Hematopoietic multipotent progenitor cell treated with erythropoietin and hydrocortisone succinate and interleukin-3 and kit ligand, for 6 days (in vitro differentiated cells): ENCODE data around the gene KLF16.

ENCODE experiments used
- DNase-seq: peaks from one replicate; pipeline ENCODE4 v3.0.0-alpha.2; 2015

KLF16 gene

DNA sequence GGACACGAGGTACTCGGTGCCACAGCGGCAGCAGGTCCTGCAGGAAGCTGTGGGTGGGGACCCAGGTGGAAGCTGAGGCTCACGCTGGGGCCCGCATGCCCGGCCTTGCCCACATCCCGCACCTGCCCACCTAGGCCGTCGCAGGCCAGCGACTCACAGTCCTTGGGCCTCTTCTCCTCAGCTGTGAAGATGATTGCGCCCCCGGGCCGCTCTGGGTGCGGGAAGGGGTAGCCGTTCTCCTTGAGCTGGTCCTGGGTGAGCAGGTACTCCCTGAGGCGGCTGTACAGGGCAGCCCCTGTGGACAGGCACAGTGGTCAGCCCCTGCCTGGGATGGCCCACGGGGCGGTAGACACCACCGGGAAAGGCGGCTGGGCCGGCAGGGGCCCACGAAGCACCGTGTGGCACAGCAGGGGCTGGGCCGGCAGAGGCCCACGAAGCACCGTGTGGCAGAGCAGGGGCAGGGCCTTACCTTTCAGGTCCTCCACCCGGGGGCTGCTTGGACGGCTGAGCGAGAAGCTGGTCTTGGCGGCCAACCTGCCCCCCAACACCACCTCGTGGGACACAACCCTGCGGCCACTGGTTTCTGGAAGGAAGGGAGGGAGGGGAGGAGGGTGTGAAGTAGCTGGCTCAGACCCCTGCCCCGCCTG lies 44.7 kb downstream of the KLF16 start:
- no peak for DNase-seq

DNA sequence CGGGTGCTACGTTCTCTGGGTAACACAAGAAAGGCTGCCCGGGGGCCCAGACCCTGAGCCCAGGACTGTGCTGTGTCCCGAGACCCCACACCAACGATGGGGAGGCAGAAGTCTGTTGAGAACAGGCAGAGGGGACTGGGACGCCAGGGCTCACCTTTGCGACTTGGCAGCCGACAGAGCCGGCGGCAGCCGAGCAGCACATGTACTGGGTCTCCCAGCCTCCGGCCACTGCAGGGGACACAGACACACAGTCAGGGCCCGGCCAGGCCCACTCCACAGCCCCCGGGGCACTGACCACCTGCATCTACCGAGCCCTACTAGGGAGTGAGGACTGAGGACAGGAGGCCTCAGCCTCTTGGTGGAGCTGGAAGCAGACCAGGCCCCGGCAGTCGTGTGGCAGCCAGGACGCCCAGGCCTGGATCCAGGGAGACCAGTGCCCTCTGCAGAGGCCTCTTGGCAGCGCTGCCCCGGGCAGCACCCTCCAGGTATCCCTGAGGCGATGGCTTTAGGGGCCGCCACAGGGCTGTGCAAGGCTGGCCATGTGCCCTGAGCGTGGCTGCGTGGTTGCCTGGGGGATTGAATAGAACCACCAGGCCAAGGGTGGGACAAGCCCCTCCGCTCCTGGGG lies 45.7 kb downstream of the KLF16 start:
- DNase-seq: no peak

GRCh38 chr19:1816530-1817298 lies 46.7 kb downstream of the KLF16 start:
- no peak for DNase-seq

DNA sequence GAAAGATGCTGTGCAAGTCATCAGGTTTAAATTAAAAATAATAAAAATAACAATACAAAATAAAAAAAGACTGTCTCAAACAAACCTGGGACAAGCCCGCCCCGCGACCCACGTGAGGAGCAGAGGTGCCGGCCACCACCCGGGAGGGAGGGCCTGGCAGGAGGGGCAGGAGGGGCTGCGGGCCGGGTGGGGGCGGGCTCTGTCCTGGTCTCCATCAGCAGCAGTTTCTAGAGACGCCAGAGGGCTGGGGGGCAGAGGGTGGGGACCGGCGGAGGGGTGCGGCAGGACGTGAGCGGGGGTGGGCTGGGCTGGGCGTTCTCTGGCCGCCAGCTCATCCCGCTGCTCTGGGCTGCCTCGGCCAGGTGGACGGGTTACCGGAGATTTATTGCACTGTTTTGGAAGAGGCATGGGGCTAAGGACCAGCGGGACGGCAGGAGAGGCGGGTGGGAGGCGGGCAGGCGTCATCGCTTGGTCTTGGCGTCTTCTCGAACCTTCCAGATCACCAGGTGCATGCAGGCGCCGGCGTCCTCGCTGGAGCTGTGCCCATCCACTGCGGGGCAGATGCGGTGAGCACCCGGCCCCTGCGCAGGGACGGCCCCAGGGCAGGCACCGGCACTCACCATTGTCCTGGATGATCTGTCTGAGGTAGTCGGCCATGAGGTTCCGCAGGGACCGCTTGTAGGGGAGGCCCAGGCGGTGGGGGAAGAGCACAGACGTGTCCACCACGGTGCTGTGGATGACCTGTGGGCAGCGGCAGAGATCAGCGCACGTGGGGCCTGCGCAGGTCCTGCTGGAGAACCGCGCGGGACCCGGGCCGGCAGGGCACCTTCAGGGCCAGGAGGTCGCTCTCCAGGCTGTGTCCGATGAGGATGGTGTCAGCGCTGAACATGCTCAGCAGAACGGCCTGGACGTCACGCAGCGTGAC lies 47.5 kb downstream of the KLF16 start:
- no peak for DNase-seq

GRCh38 chr19:1814833-1815604 lies 48.4 kb downstream of the KLF16 start:
- no peak for DNase-seq

DNA sequence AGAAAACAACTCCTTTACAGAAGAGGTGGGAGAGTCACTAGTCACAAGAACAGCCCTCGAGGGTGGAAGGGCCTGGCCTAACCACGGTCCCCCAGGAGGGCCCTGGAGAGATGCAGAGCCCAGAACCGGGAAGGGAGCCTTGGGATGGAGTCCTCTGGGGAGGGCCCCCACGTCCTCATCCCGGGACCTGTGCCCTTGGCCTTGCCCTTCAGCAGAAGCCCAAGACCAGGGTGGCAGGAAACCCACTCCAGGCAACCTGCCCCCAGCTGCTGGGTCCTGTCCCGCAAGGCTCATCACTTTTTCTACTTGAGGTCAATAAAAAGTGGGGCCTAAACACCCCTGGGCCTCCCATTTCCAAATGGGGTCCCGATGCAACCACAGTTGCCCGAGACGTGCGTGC lies 49.0 kb downstream of the KLF16 start:
- no peak for DNase-seq

DNA sequence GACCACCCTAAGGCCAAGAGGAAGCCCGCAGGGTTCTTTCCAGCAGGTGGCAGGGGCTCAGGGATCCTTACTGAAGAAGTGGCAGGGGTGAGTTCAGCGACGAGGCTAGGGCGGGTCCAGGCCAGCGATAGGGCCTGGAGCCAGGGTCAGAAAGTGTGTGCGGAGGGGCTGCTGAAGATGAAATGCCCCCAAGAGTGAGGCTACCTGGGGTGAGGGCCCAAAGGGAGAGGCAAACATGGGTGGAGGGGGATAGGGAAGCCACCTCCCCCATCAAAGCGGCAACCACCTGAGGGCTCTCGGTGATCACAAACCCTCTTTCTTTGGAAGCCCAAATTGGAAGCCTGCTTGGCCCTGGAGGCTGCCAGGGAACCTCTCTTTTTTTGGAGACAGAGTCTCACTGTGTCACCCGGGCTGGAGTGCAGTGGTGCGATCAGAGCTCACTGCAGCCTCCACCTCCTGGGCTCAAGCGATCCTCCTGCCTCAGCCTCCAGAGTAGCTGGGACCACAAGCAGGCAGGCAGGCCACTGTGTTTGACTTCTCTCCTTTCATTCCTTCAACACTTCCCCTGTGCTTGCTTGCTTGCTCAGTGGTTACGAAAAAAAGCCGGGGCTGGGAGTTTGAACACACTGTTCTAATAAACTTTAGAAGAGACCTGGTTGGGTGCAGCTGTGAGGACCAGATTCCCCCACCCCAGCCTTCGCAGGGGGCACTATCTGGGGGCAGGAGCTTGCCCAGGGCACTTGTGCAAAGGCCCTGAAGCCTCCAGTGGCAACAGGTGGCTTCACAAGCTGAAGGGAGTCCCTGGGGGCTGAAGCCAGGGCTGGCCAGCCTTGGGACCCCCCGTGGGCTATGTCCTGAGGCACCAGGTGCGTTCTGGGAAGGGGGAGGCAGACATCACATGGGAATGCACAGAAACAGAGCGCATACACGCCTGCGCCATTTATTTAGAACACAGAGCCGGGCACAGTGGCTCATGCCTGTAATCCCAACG lies 49.9 kb downstream of the KLF16 start:
- no peak for DNase-seq

DNA sequence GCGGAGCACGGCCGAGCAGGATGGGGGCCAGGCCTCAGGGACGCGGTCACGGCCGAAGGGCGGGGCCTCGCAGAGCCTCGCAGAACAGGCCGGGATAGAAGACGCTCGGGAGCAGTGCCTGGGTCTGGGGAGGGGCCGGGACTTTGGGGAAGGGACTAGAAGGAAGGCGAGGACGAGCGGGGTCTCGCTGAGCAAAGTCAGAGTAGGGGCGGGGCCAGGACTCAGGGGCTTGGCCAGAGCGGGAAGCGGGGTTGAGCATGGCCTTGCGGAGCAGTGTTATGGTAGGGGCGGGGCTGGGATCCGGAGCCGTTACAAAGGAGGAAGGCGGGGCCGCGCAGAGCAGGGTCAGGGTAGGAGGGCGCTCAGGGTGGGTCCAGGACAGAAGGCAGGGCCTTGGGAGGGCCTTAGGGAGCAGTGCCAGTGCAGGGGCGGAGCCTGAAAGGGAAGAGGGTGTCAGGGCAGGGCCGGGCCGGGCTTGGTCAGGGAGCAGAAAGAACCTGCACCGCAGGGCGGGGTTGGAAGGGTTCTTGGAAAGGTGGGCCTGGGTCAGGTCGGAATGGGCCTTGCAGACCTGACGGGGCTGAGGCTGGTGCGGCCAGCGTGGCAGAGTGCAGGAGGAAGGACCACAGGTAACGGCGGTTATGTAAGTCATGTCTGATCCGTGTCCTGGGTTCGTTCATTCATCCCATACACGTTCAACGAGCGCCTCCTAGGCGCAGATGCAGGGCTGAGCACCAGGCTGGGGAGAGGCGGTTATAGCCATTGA lies 50.8 kb downstream of the KLF16 start:
- DNase-seq: peak; percentile 100

- DNase-seq: no peak
Observed at GRCh38 chr19:1811942-1812425, 51.4 kb downstream of the KLF16 start, which contains the start of gene ATP8B3. Gene ATP8B3, minus strand, starts transcription at chr19:1812276. Its CDS starts 540 bp downstream, at chr19:1811736.

GRCh38 chr19:1811472-1811894 lies 51.9 kb downstream of the KLF16 start:
- DNase-seq: peak; percentile 79

DNA sequence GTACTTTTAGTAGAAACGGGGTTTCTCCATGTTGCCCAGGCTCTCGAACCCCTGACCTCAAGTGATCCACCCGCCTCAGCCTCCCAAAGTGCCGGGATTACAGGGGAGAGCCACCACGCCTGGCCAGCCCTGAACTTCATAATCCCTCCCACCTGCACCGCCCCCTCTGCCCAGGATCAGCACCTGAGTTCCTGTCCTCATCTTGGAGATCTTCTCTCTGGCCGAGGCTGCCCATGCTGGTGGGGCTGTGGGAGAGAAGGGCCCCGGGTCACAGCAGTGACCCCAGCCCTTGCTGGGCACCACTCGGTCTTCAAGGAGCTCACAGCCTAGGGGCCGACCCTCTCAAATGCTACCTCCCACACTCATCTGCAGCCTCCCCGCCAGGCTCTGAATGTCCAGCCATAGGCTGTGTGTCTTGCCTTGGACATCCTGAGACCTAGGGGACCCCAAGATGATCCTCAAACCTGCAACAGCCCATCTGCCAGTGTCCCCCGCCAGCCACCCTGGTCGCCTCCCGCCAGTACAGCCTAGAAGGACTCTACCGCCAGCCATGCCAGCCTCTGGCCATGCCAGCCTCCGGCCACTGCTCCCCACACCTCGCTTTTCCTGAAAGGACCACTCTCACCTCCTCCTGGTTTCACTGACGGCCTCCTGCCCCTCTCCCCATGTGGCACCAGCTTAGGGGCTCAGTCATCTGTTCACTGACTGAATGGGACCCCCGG lies 52.8 kb downstream of the KLF16 start:
- no peak for DNase-seq

DNA sequence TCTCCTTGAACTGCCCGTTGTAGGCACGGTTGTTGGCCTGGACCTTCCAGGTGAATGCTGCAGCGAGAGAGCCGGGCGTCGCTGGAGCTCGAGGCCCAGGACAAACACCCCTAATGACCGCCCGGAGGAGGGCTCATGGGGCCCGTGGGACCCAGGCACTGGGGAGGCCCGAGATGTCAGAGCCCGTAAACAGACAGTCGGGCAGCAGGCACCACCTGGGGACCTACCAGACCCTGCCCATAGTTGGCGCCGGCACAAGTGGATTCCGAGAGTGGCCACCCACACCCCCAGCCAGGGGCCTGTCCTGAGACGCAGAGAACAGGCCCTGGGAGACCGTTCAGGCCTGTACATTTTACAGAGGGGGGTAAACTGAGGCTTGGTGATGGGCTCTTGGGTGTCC lies 53.7 kb downstream of the KLF16 start:
- DNase-seq: no peak

DNA sequence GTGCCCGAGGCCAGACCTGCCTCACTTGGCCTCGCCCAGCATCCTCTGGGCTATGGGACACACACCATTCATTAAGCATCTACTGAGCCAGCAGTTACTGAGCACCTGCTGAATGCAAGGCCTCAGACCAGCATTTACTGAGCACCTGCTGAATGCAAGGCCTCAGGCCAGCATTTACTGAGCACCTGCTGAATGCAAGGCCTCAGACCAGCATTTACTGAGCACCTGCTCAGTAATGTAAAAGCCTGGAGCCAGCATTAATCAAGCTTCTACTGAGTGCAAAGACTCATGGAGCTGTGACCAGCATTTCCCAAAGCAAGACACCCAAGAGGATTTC lies 55.0 kb downstream of the KLF16 start:
- no peak for DNase-seq

GRCh38 chr19:1807695-1808394 lies 55.5 kb downstream of the KLF16 start:
- no peak for DNase-seq

DNA sequence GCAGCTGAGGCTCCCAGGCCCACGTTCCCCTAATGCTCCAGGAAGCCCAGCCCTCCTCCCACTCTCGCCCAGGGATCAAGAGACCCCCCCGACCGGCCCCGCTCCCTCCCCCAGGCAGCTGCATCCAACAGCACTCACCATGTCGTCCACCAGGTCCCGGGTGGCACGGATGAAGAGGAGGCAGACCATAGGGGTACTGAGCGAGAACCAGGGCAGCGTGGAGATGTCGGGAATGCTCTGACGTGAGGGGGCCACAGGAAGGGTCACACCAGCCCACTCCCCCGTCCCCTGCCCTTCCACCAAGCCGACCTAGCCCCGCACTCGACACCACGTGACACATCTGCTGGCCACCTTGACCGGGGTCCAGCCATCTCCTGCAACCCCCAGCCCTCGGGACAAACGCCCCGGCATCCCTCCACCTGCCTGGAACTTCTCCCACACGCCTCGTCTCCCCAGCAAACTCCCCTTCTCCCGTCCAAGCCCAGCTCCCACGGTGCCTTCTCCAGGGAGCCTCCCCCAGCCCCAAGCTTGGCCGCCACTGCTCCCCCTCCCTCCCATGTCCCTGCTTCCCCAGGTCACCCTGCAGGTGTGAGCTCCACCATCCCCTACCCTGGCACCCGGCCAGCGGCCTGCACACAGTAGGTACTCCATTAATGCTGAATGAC lies 56.2 kb downstream of the KLF16 start:
- no peak for DNase-seq

DNA sequence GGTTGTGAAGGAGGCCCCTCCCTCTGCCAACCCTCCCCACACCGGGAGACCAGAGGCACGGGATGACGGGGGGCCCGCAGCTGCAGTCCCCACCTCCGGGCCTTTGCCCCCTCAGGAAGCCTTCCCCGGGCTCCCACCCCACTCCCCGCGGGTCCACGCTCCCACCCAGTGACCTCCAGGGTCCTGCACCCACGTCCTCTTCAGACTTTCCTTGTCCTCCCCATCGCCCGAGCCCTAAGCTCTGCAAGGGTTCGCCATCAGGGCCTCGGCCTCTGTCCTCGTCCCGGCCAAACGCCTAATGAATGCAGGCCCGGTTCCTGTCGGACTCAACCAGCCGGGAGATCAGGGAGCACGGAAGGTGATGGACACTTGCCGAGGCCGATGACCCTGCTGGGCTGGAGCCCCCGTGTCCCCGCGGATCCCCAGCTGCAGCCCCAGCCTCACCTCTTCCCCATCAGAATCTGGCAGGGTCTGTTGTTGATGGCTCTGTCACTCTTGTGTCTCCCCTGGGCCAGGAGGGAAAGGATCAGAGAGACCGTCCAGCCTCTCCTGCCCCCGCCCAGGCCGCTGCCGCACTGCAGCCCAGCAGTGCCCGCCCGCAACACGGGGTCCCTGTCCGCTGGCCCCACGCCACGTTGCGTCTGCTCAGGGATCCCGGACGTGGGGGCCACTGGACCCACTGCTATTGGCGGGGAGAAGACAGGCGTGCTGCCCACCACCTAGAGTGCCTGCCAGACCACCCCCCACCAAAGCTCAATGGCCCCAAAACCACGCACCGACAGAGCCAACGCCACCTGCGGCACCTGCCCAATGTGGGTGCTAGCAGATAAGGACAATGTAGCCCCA lies 57.0 kb downstream of the KLF16 start:
- no peak for DNase-seq
